ENCODE measurements around the gene UNC93A. TPM values are rescaled to one million over a fixed set of nuclear protein-coding genes. Genes with fewer than 3 reads are reported as not detected.
"Not testable (repeated sequence)": the region's sequence is repeated elsewhere in the genome, so short reads cannot be mapped to it uniquely, and the experiment has no call there.

UNC93A gene
- total and polyA plus RNA-seq, 2 donors (not counting 3 experiments of a cell fraction or from before 2014, with no cell fraction given), result not detected

DNA sequence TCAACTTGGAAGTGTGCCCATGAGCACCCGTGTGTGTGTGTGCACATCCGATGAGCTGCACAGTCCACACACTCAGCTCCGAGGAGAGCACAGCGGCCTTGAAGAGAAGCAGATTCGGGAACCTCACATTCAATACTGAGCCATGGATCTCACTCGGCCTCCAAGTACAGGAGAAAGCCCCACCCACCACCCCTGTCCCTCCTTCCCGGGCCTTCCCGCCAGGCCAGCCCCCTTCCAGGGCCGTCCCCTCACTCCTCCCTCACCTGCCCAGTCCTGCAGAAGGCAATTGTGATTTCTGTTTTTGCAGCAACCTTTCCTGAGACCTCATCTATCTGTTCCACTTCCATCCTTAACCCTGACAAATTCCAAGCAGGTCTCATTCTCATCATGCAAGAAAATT is 30.1 kb downstream of the UNC93A start:
- H3K79me2 ChIP-seq (ENCODE audit: control insufficient read depth, insufficient read depth, low read length); H3K9me1 ChIP-seq (replicated peaks; ENCODE audit: control insufficient read depth, extremely low read depth, insufficient read depth, low read length); H3K4me3 ChIP-seq (replicated peaks in 1 of 3; ENCODE audit: insufficient read depth in 1 of 3, low read depth in 1 of 3, low read length in 3 of 3); FAIRE-seq; H2AFZ ChIP-seq (ENCODE audit: low read depth, low read length); dilution Hi-C loops (cut with MboI; ENCODE audit: extremely low pct_ligation_motif_present, low sequenced_read_pairs); BruUV-seq (replicated peaks); CTCF ChIA-PET; H3K4me1 ChIP-seq (ENCODE audit: control insufficient read depth, extremely low read depth, insufficient read depth, low read length); DNase-seq (ENCODE audit: low read depth, low spot score); H3K27ac ChIP-seq (ENCODE audit: insufficient read depth, low read depth, low read length); H3K9me3 ChIP-seq (replicated peaks; ENCODE audit: control insufficient read depth, insufficient read depth, low read length); H3K9ac ChIP-seq (replicated peaks; ENCODE audit: extremely low read depth, insufficient read depth, low read length); intact Hi-C loops (cut with micrococcal nuclease); H3K36me3 ChIP-seq (ENCODE audit: control insufficient read depth in 2 of 2, extremely low read depth in 1 of 2, insufficient read depth in 2 of 2, low read length in 2 of 2); H4K20me1 ChIP-seq (replicated peaks; ENCODE audit: control insufficient read depth, extremely low read depth, insufficient read depth, low read length); POLR2A ChIA-PET; H3K4me2 ChIP-seq (ENCODE audit: insufficient read depth, low read length); H3K27me3 ChIP-seq (ENCODE audit: control insufficient read depth in 2 of 2, insufficient read depth in 2 of 2, low read length in 2 of 2): not testable (repeated sequence)

DNA sequence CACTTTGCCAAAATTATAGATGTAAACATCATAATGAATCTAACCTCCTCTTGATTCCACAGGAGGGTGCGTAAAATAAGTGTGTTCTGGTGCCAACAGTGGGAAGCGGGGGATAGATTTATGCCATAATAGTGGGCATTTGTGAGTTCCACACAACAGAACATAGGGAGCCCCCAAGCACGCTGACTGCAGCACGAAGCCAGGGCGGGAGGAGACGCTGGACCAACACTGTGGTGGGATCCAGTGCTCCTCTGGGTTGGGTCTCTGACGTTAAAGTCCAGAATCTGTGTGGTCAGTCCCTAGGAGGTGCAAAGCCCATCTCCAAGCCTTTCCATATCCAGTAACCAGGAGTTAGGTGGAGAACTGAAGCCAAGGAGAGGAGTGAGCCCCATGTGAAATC is 32.0 kb downstream of the UNC93A start:
- dilution Hi-C loops (cut with MboI; ENCODE audit: extremely low pct_ligation_motif_present, low sequenced_read_pairs), result no loop called here
- DNase-seq (ENCODE audit: low read depth, low spot score) (no peak), FAIRE-seq (no peak)
- POLR2A ChIA-PET, result no interaction called here
- H3K4me3 ChIP-seq (replicated peaks in 1 of 3; ENCODE audit: insufficient read depth in 1 of 3, low read depth in 1 of 3, low read length in 3 of 3), result no peak overlapping the region
- H3K9ac ChIP-seq (replicated peaks; ENCODE audit: extremely low read depth, insufficient read depth, low read length), result no peak overlapping the region
- H3K4me2 ChIP-seq (ENCODE audit: insufficient read depth, low read length), result no peak overlapping the region
- no peaks in the 10 kb centered on the region for H4K20me1 ChIP-seq (replicated peaks; ENCODE audit: control insufficient read depth, extremely low read depth, insufficient read depth, low read length)
- no peaks in the 10 kb centered on the region for H3K4me1 ChIP-seq (ENCODE audit: control insufficient read depth, extremely low read depth, insufficient read depth, low read length)
- no peaks in the 10 kb centered on the region for H3K9me1 ChIP-seq (replicated peaks; ENCODE audit: control insufficient read depth, extremely low read depth, insufficient read depth, low read length)
- TF ChIP-seq POLR2A (IDR thresholded peaks at IDR 0.05; ENCODE audit: low read depth, low read length) (no peak), MYC (IDR thresholded peaks at IDR 0.05; ENCODE audit: low read depth, low read length) (no peak), FOS (IDR thresholded peaks at IDR 0.05; ENCODE audit: borderline replicate concordance, insufficient read depth, low read length) (no peak), EZH2 (IDR thresholded peaks at IDR 0.05; ENCODE audit: borderline replicate concordance, low read depth, low read length, severe bottlenecking) (no peak), GATA2 (IDR thresholded peaks at IDR 0.05; ENCODE audit: insufficient read depth, insufficient read length, low read depth, low read length) (no peak), JUN (IDR thresholded peaks at IDR 0.05; ENCODE audit: borderline replicate concordance, insufficient read depth, insufficient read length, low read depth) (no peak), POLR2AphosphoS5 (IDR thresholded peaks at IDR 0.05; ENCODE audit: insufficient read depth, low read depth, low read length) (no peak)
- TF ChIP-seq, protein P1, sequence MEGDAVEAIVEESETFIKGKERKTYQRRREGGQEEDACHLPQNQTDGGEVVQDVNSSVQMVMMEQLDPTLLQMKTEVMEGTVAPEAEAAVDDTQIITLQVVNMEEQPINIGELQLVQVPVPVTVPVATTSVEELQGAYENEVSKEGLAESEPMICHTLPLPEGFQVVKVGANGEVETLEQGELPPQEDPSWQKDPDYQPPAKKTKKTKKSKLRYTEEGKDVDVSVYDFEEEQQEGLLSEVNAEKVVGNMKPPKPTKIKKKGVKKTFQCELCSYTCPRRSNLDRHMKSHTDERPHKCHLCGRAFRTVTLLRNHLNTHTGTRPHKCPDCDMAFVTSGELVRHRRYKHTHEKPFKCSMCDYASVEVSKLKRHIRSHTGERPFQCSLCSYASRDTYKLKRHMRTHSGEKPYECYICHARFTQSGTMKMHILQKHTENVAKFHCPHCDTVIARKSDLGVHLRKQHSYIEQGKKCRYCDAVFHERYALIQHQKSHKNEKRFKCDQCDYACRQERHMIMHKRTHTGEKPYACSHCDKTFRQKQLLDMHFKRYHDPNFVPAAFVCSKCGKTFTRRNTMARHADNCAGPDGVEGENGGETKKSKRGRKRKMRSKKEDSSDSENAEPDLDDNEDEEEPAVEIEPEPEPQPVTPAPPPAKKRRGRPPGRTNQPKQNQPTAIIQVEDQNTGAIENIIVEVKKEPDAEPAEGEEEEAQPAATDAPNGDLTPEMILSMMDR (IDR thresholded peaks at IDR 0.05; ENCODE audit: extremely low read depth in 1 of 2, insufficient read depth in 1 of 2, low read depth in 1 of 2, low read length in 2 of 2), result no peak
- TF ChIP-seq, protein P2, sequence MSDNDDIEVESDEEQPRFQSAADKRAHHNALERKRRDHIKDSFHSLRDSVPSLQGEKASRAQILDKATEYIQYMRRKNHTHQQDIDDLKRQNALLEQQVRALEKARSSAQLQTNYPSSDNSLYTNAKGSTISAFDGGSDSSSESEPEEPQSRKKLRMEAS (IDR thresholded peaks at IDR 0.05; ENCODE audit: insufficient read depth, insufficient read length), result no peak
- no peaks in the 10 kb centered on the region for H3K9me3 ChIP-seq (replicated peaks; ENCODE audit: control insufficient read depth, insufficient read depth, low read length)
- no peaks in the 10 kb centered on the region for H3K36me3 ChIP-seq (ENCODE audit: control insufficient read depth in 2 of 2, extremely low read depth in 1 of 2, insufficient read depth in 2 of 2, low read length in 2 of 2)
- intact Hi-C loops (cut with micrococcal nuclease), result no loop called here
- H2AFZ ChIP-seq (ENCODE audit: low read depth, low read length), result no peak overlapping the region
- BruUV-seq (replicated peaks), result no TSS peak
- no peaks in the 10 kb centered on the region for H3K27me3 ChIP-seq (ENCODE audit: control insufficient read depth in 2 of 2, insufficient read depth in 2 of 2, low read length in 2 of 2)
- H3K27ac ChIP-seq (ENCODE audit: insufficient read depth, low read depth, low read length), result no peak overlapping the region
- CTCF ChIA-PET, result no interaction called here
- H3K79me2 ChIP-seq (ENCODE audit: control insufficient read depth, insufficient read depth, low read length), result no peaks in the 10 kb centered on the region
